ENCODE measurements around the gene RAB11FIP4.

The RAB11FIP4 gene

GRCh38 chr17:31570231-31570630 lies 178.8 kb downstream of the RAB11FIP4 start:
- DNase-seq (ENCODE audit: low spot score), result no peak

GRCh38 chr17:31570951-31571892 lies 179.7 kb downstream of the RAB11FIP4 start:
- no peak for DNase-seq (ENCODE audit: low spot score)

- no peak for DNase-seq (ENCODE audit: low spot score)
Measured at GRCh38 chr17:31572341-31572740, 180.9 kb downstream of the RAB11FIP4 start.

GRCh38 chr17:31573047-31573446 lies 181.6 kb downstream of the RAB11FIP4 start:
- DNase-seq (ENCODE audit: low spot score), result no peak

- DNase-seq (ENCODE audit: low spot score), result no peak
Measured at GRCh38 chr17:31573861-31574260, 182.4 kb downstream of the RAB11FIP4 start.

GRCh38 chr17:31574458-31574857 lies 183.0 kb downstream of the RAB11FIP4 start:
- DNase-seq (ENCODE audit: low spot score), result no peak

GRCh38 chr17:31575043-31575442 lies 183.6 kb downstream of the RAB11FIP4 start:
- DNase-seq (ENCODE audit: low spot score), result no peak

GRCh38 chr17:31579265-31579664 lies 187.8 kb downstream of the RAB11FIP4 start:
- DNase-seq (ENCODE audit: low spot score), result no peak

GRCh38 chr17:31580316-31580705 lies 188.8 kb downstream of the RAB11FIP4 start:
- no peak for DNase-seq (ENCODE audit: low spot score)

GRCh38 chr17:31580706-31581490 lies 189.4 kb downstream of the RAB11FIP4 start:
- peak; percentile 72 for DNase-seq (ENCODE audit: low spot score)

- peak; percentile 45 for DNase-seq (ENCODE audit: low spot score)
Measured at GRCh38 chr17:31581491-31581890, 190.0 kb downstream of the RAB11FIP4 start.

GRCh38 chr17:31582151-31582907 lies 190.9 kb downstream of the RAB11FIP4 start:
- peak; percentile 66 for DNase-seq (ENCODE audit: low spot score)

GRCh38 chr17:31583772-31584356 lies 192.4 kb downstream of the RAB11FIP4 start:
- DNase-seq (ENCODE audit: low spot score), result no peak

GRCh38 chr17:31584438-31585279 lies 193.2 kb downstream of the RAB11FIP4 start:
- no peak for DNase-seq (ENCODE audit: low spot score)

GRCh38 chr17:31585280-31585630 lies 193.8 kb downstream of the RAB11FIP4 start:
- no peak for DNase-seq (ENCODE audit: low spot score)

GRCh38 chr17:31586946-31587345 lies 195.5 kb downstream of the RAB11FIP4 start:
- no peak for DNase-seq (ENCODE audit: low spot score)

GRCh38 chr17:31587462-31587861 lies 196.0 kb downstream of the RAB11FIP4 start:
- no peak for DNase-seq (ENCODE audit: low spot score)

All from globus pallidus (tissue), 1 donor.